SK-N-SH (cell line): ENCODE results near the gene UMOD. TPM values are rescaled to one million over a fixed set of nuclear protein-coding genes. Genes with fewer than 3 reads are reported as not detected.

ENCODE experiments used
- CTCF ChIA-PET: fragments of 300-600, 350-600 bp; formaldehyde crosslinking; extraction: SDS; loops from one replicate; lab custom pipeline; 2021; lab: Yijun Ruan, JAX
- POLR2A ChIA-PET: fragments of 350-600 bp; sonication (Branson Sonifier 250); formaldehyde crosslinking; extraction: SDS; loops from one replicate; lab custom pipeline; 2020; ENCODE audit warnings: antibody characterized with exemption, inconsistent platforms; lab: Yijun Ruan, JAX
- DNase-seq: peaks from one replicate; pipeline ENCODE4 v3.0.0; 2012
- H2AFZ ChIP-seq: fragments of 200-600 bp; sonication (generic); 2 replicates; pipeline ENCODE4 v1.8.1; 2016; ENCODE audit warnings: antibody characterized with exemption, mild to moderate bottlenecking, low read depth
- H3F3A ChIP-seq: fragments of 200-600 bp; sonication (generic); replicated peaks from 2 replicates; pipeline ENCODE3; 2016; ENCODE audit warnings: antibody characterized with exemption, mild to moderate bottlenecking; ENCODE audit not compliant: insufficient read depth
- H3K27ac ChIP-seq, 2 experiments: fragments of 200-500 bp in 1 of 2; fragments of 200-600 bp in 1 of 2; sonication (Bioruptor generic) in 1 of 2; sonication (generic), shearing (Covaris generic) in 1 of 2; 2 replicates each; pipeline versions ENCODE4 v1.5.1 to v1.6.1; 2014 to 2016; ENCODE audit warnings: low read depth in 2 of 2, inconsistent platforms in 1 of 2, low read length in 1 of 2, mild to moderate bottlenecking in 1 of 2, mixed read lengths in 1 of 2
- H3K27me3 ChIP-seq: fragments of 200-600 bp; sonication (generic), shearing (Covaris generic); 2 replicates; pipeline ENCODE4 v1.6.1; 2016; ENCODE audit warnings: mixed run types; ENCODE audit not compliant: insufficient read depth
- H3K36me3 ChIP-seq, 2 experiments: fragments of 200-500 bp in 1 of 2; fragments of 200-600 bp in 1 of 2; sonication (Bioruptor generic) in 1 of 2; sonication (generic) in 1 of 2; replicated peaks in 1 of 2; 2 replicates each; pipeline versions ENCODE3 to v1.5.1; 2014 to 2016; ENCODE audit warnings: low read length in 1 of 2, mild to moderate bottlenecking in 1 of 2; ENCODE audit not compliant: insufficient read depth in 2 of 2, control insufficient read depth in 1 of 2
- H3K4me1 ChIP-seq, 2 experiments: fragments of 200-500 bp in 1 of 2; fragments of 200-600 bp in 1 of 2; sonication (Bioruptor generic) in 1 of 2; sonication (generic), shearing (Covaris generic) in 1 of 2; 2 replicates each; pipeline versions ENCODE4 v1.5.1 to v1.6.1; 2014 to 2016; ENCODE audit warnings: low read depth in 1 of 2, low read length in 1 of 2, mixed run types in 1 of 2; ENCODE audit not compliant: insufficient read depth in 2 of 2, control insufficient read depth in 1 of 2
- H3K4me2 ChIP-seq: fragments of 200-600 bp; sonication (generic), shearing (Covaris generic); 2 replicates; pipeline ENCODE4 v1.6.1; 2017; ENCODE audit warnings: mixed run types
- H3K4me3 ChIP-seq, 2 experiments: fragments of 200-500 bp in 1 of 2; fragments of 200-600 bp in 1 of 2; sonication (Bioruptor generic) in 1 of 2; sonication (generic), shearing (Covaris generic) in 1 of 2; 2 replicates each; pipeline versions ENCODE4 v1.5.1 to v1.8.1; 2014 to 2016; ENCODE audit warnings: low read depth in 2 of 2, inconsistent platforms in 1 of 2, low read length in 1 of 2, mild to moderate bottlenecking in 1 of 2, mixed read lengths in 1 of 2, moderate library complexity in 1 of 2
- H3K79me2 ChIP-seq: fragments of 200-600 bp; sonication (generic); 2 replicates; pipeline ENCODE4 v1.8.1; 2017; ENCODE audit warnings: mild to moderate bottlenecking; ENCODE audit not compliant: insufficient read depth
- H3K9ac ChIP-seq: fragments of 200-600 bp; sonication (generic); 2 replicates; pipeline ENCODE4 v1.6.1; 2017; ENCODE audit warnings: mixed run types
- H3K9me2 ChIP-seq: fragments of 200-600 bp; sonication (generic); 2 replicates; pipeline ENCODE4 v1.6.1; 2017; ENCODE audit warnings: mixed run types
- H3K9me3 ChIP-seq: fragments of 200-600 bp; sonication (generic); 2 replicates; pipeline ENCODE4 v1.6.1; 2017; ENCODE audit warnings: mixed run types, mild to moderate bottlenecking, moderate library complexity
- H4K20me1 ChIP-seq: fragments of 200-600 bp; sonication (generic); 2 replicates; pipeline ENCODE4 v1.6.1; 2017; ENCODE audit warnings: mild to moderate bottlenecking, mixed run types; ENCODE audit not compliant: insufficient read depth
- EP300 ChIP-seq, 2 experiments: IDR thresholded peaks; 2 replicates each; pipeline versions ENCODE4 v1.4.0 to v1.6.1; 2012; ENCODE audit warnings: borderline replicate concordance in 1 of 2, low read depth in 1 of 2, low read length in 1 of 2
- EZH2phosphoT487 ChIP-seq: fragments of 200-600 bp; sonication (generic); IDR thresholded peaks from 2 replicates; pipeline ENCODE4 v1.6.1; 2017; ENCODE audit warnings: low read depth, mixed run types, mild to moderate bottlenecking, antibody characterized with exemption, moderate library complexity, borderline replicate concordance
- FOSL2 ChIP-seq: IDR thresholded peaks from 2 replicates; pipeline ENCODE4 v1.4.0; 2012; ENCODE audit warnings: low read depth, mild to moderate bottlenecking, moderate library complexity, borderline replicate concordance
- GABPA ChIP-seq: IDR thresholded peaks from 2 replicates; pipeline ENCODE4 v1.4.0; 2012; ENCODE audit warnings: low read depth, mild to moderate bottlenecking
- GATA2 ChIP-seq: sonication (generic); formaldehyde crosslinking; IDR thresholded peaks from 2 replicates; pipeline ENCODE4 v1.5.0; 2020; ENCODE audit warnings: mild to moderate bottlenecking, missing genetic modification reagents
- JUND ChIP-seq: IDR thresholded peaks from 2 replicates; pipeline ENCODE4 v1.4.0; 2012
- MAX ChIP-seq: IDR thresholded peaks from 2 replicates; pipeline ENCODE4 v1.4.0; 2012; ENCODE audit warnings: low read depth
- MEF2A ChIP-seq: IDR thresholded peaks from 2 replicates; pipeline ENCODE4 v1.4.0; 2012; ENCODE audit warnings: low read depth, borderline replicate concordance
- MXI1 ChIP-seq: IDR thresholded peaks from 2 replicates; pipeline ENCODE4 v1.6.1; 2012; ENCODE audit warnings: mild to moderate bottlenecking, low read depth, low read length, improper control_type of control experiment
- RAD21 ChIP-seq: IDR thresholded peaks from 2 replicates; pipeline ENCODE4 v1.6.1; 2012; ENCODE audit warnings: mild to moderate bottlenecking, low read length
- RCOR1 ChIP-seq: fragments of 150-350 bp; IDR thresholded peaks from 2 replicates; pipeline ENCODE4 v1.6.1; 2017; ENCODE audit warnings: antibody characterized with exemption, low read length
- RFX5 ChIP-seq: IDR thresholded peaks from 2 replicates; pipeline ENCODE4 v1.6.1; 2012; ENCODE audit warnings: mild to moderate bottlenecking, improper control_type of control experiment, low read length
- RXRA ChIP-seq: IDR thresholded peaks from 2 replicates; pipeline ENCODE4 v1.4.0; 2012; ENCODE audit warnings: low read depth, mild to moderate bottlenecking, borderline replicate concordance
- SIN3A ChIP-seq: IDR thresholded peaks from 2 replicates; pipeline ENCODE4 v1.6.1; 2012; ENCODE audit warnings: low read depth, mild to moderate bottlenecking, low read length, moderate library complexity, borderline replicate concordance
- YY1 ChIP-seq: IDR thresholded peaks from 2 replicates; pipeline ENCODE4 v1.4.0; 2012; ENCODE audit warnings: low read depth, mild to moderate bottlenecking
- ZBTB33 ChIP-seq: IDR thresholded peaks from 2 replicates; pipeline ENCODE4 v1.4.0; 2012; ENCODE audit warnings: low read depth, borderline replicate concordance
- WGBS: methylation state at CpG from one replicate; pipeline ENCODE4 v1.1.6; 2017; ENCODE audit warnings: low lambda C conversion rate; 5-methylcytosine and 5-hydroxymethylcytosine counted together
- polyA plus RNA-seq, 3 experiments: library from polyadenylated mRNA; depleted of rRNA; stranded (reverse); fragments of >200 nt; gene quantifications; 2 replicates each; pipeline ENCODE4 v1.2.3, GENCODE V29; 2012
- TF ChIP-seq, protein P1 (sequence below): IDR thresholded peaks from 2 replicates; pipeline ENCODE4; 2012
- TF ChIP-seq, protein P2 (sequence below): IDR thresholded peaks from 2 replicates; pipeline ENCODE4 v1.6.1; 2012; ENCODE audit warnings: mild to moderate bottlenecking, low read depth, low read length, moderate library complexity

The UMOD gene
- polyA plus RNA-seq, 1 of the 3 experiments (the other 2 are of a cell fraction) = not detected

GRCh38 chr16:20336955-20337354, 15.6 kb downstream of the UMOD start:
- Histone ChIP-seq H3K79me2 (no peaks in the 10 kb centered on the region), H4K20me1 (no peaks in the 10 kb centered on the region), H3K4me1 (no peaks in the 10 kb centered on the region), H3F3A (no peaks in the 10 kb centered on the region), H3K9me2 (no peaks in the 10 kb centered on the region), H3K4me2 (no peak overlapping the region), H3K27me3 (no peaks in the 10 kb centered on the region; the same call in 1 of the 2 replicates), H3K9ac (no peak overlapping the region), H3K9me3 (no peaks in the 10 kb centered on the region), H3K27ac (no peak overlapping the region), H3K36me3 (no peaks in the 10 kb centered on the region), H2AFZ (no peak overlapping the region), H3K4me3 (no peak overlapping the region)
- 0% methylated on average over 2 of the region's 2 CpGs for WGBS
- no peak for DNase-seq
- CTCF ChIA-PET = interaction anchor here (0.9 to 1.9 kb wide), 4 partner anchors 47 to 438 kb away, joined by 3 to 6 read pairs (median 4); no protein-coding TSS in a partner anchor
- POLR2A ChIA-PET = no interaction called here
- TF ChIP-seq EP300 (IDR thresholded peaks at IDR 0.05; ENCODE audit: borderline replicate concordance in 1 of 2, low read depth in 1 of 2, low read length in 1 of 2) (no peak), GATA2 (CRISPR knock-in tag) (no peak), ZBTB33 (no peak), SIN3A (no peak), RFX5 (no peak), YY1 (no peak), RCOR1 (no peak), RAD21 (no peak), JUND (no peak), MAX (no peak), RXRA (no peak), EZH2phosphoT487 (no peak), FOSL2 (no peak), MXI1 (no peak), MEF2A (no peak), GABPA (no peak)
- TF ChIP-seq, protein P1, sequence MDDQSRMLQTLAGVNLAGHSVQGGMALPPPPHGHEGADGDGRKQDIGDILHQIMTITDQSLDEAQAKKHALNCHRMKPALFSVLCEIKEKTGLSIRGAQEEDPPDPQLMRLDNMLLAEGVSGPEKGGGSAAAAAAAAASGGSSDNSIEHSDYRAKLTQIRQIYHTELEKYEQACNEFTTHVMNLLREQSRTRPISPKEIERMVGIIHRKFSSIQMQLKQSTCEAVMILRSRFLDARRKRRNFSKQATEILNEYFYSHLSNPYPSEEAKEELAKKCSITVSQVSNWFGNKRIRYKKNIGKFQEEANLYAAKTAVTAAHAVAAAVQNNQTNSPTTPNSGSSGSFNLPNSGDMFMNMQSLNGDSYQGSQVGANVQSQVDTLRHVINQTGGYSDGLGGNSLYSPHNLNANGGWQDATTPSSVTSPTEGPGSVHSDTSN = no peak
- TF ChIP-seq, protein P2, sequence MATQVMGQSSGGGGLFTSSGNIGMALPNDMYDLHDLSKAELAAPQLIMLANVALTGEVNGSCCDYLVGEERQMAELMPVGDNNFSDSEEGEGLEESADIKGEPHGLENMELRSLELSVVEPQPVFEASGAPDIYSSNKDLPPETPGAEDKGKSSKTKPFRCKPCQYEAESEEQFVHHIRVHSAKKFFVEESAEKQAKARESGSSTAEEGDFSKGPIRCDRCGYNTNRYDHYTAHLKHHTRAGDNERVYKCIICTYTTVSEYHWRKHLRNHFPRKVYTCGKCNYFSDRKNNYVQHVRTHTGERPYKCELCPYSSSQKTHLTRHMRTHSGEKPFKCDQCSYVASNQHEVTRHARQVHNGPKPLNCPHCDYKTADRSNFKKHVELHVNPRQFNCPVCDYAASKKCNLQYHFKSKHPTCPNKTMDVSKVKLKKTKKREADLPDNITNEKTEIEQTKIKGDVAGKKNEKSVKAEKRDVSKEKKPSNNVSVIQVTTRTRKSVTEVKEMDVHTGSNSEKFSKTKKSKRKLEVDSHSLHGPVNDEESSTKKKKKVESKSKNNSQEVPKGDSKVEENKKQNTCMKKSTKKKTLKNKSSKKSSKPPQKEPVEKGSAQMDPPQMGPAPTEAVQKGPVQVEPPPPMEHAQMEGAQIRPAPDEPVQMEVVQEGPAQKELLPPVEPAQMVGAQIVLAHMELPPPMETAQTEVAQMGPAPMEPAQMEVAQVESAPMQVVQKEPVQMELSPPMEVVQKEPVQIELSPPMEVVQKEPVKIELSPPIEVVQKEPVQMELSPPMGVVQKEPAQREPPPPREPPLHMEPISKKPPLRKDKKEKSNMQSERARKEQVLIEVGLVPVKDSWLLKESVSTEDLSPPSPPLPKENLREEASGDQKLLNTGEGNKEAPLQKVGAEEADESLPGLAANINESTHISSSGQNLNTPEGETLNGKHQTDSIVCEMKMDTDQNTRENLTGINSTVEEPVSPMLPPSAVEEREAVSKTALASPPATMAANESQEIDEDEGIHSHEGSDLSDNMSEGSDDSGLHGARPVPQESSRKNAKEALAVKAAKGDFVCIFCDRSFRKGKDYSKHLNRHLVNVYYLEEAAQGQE = no peak
